ENCODE data around the gene KRTAP10-2. TPM values are rescaled to one million over a fixed set of nuclear protein-coding genes. Genes with fewer than 3 reads are reported as not detected.
A peak's percentile ranks its signal among the peaks of the same experiment; 100 is the strongest.

The KRTAP10-2 gene
- total and polyA plus RNA-seq, 11 donors = not detected

DNA sequence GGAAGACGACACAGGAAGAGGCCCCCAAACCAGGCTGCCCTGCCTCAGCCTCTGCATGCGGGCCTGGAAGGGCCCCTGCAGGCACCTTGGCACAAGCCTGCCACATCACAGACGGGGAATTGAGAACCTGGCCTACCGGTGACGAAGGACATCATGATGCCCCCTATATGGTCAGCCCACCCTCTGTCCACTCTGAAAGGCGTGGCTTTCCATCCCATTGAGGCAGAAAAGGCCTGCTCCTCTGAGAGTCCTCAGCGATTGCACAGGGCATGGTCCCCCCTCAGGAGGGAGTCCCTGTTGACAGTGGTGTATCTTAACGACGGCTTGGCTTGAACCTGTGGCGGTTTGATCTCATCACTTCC is 22.7 kb downstream of the KRTAP10-2 start:
- Histone ChIP-seq H3K27ac (no peak overlapping the region), H3K27me3 (peaks cover 0 to 13% (median 0%) of the 10 kb centered on the region in 9 donors), H3K9me3 (no peaks in the 10 kb centered on the region), H3K4me1 (no peaks in the 10 kb centered on the region), H3K36me3 (no peaks in the 10 kb centered on the region), H3K4me3 (no peak overlapping the region)
- ATAC-seq = no peak
- TF ChIP-seq POLR2A (IDR thresholded peaks at IDR 0.05) = no peak
- TF ChIP-seq, protein P1, sequence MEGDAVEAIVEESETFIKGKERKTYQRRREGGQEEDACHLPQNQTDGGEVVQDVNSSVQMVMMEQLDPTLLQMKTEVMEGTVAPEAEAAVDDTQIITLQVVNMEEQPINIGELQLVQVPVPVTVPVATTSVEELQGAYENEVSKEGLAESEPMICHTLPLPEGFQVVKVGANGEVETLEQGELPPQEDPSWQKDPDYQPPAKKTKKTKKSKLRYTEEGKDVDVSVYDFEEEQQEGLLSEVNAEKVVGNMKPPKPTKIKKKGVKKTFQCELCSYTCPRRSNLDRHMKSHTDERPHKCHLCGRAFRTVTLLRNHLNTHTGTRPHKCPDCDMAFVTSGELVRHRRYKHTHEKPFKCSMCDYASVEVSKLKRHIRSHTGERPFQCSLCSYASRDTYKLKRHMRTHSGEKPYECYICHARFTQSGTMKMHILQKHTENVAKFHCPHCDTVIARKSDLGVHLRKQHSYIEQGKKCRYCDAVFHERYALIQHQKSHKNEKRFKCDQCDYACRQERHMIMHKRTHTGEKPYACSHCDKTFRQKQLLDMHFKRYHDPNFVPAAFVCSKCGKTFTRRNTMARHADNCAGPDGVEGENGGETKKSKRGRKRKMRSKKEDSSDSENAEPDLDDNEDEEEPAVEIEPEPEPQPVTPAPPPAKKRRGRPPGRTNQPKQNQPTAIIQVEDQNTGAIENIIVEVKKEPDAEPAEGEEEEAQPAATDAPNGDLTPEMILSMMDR (IDR thresholded peaks at IDR 0.05) = no peak
- intact Hi-C loops (cut with DNase I) = no loop called here
- WGBS, 4 donors = 82 to 87% (median 85%) methylated on average over 5 to 10 of the region's 10 CpGs
- DNase-seq = peak in 1 of 5 donors; percentile 21

DNA sequence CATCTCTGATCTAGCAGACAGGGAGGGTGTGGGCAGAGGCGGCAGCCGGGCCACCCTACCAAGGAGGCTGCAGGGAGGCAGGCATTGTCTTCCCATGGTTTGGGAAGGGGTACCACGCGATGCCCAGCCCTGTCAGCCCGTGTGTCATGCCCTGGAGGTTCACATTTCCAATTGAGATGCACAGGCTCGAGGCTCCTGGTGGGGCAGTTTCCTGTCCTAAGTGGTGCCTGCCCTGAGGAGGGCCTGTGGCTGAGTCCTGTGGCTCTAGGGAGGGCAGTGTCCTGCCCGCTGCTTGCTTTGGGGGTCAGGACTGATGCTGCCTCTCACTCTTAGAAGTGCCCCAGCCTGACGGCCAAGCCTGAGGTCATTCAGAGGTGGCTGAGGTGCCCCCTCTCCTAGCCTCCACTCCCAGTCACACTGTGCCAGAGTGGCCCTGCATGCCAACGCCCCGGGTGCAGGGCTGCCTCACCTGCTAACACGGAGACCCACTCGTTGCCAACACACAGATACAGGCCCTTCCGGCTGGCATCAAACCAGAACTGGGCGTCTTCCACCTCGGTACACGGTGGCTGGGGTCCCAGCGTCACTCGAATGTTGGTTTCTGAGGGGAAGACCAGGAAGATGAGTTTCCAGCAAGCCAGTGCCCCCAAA is 23.2 kb downstream of the KRTAP10-2 start:
- WGBS, 4 donors = 81 to 87% (median 84%) methylated on average over 11 to 18 of the region's 18 CpGs
- ATAC-seq = no peak
- no peaks in the 10 kb centered on the region for H3K9me3 ChIP-seq
- H3K4me3 ChIP-seq = no peak overlapping the region
- H3K36me3 ChIP-seq = no peaks in the 10 kb centered on the region
- peak in 3 of 5 donors; percentile 14 to 51 (median 25) for DNase-seq
- H3K27me3 ChIP-seq = peaks cover 0 to 13% (median 0%) of the 10 kb centered on the region in 9 donors
- intact Hi-C loops (cut with DNase I) = no loop called here
- H3K4me1 ChIP-seq = no peaks in the 10 kb centered on the region
- H3K27ac ChIP-seq = no peak overlapping the region
- TF ChIP-seq, protein P1 (IDR thresholded peaks at IDR 0.05) = no peak
- no peak for TF ChIP-seq POLR2A (IDR thresholded peaks at IDR 0.05)

DNA sequence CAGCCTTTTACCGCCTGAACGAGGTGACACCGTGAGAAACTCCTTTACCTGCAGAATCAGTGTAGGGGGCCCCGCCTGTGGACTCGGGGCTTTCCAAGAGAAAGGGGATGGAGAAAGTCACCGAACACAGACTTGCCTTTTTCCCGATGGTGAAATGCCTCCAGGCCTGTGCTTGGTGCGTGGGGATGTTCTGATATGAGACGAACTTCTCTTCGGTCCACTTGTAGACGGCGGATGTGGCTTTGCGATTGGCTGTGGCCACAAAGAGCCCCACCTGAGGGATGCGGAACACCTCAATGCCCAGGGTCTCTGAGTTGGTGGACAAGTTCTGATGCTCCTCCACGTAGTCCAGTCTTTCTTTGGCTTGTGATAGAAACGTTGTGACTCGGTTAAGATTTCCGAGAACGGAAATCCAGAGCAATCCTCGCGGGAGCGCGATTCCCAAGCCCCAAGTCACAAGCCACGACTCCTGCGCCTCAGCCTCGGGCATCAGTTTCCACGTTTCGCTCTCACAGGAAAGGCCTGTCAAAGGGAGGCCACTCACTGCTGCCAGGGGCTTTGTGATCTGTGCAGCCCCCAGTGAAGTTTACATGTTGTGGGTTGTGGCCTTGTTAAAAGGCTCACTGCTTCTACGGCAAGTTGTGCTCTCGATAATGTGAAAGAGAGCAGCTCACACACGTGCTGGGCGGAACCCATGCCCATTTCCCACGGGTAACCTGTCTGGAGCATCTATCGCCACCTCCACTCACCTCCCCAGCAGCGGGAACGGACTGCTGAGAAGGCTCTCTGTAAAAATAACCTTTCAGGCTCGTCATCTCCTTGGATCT is 23.9 kb downstream of the KRTAP10-2 start:
- 85 to 86% (median 85%) methylated on average over 36 to 37 of the region's 37 CpGs for WGBS, 4 donors
- Histone ChIP-seq H3K9me3 (no peaks in the 10 kb centered on the region), H3K4me1 (no peaks in the 10 kb centered on the region), H3K27me3 (peaks cover 0 to 13% (median 0%) of the 10 kb centered on the region in 9 donors), H3K27ac (no peak overlapping the region), H3K36me3 (no peaks in the 10 kb centered on the region), H3K4me3 (no peak overlapping the region)
- DNase-seq (peak in 3 of 5 donors; percentile 12 to 33 (median 19)), ATAC-seq (no peak)
- intact Hi-C loops (cut with DNase I) = no loop called here
- no peak for TF ChIP-seq POLR2A (IDR thresholded peaks at IDR 0.05)
- TF ChIP-seq, protein P1 (IDR thresholded peaks at IDR 0.05) = no peak

Data from heart left ventricle (tissue), 16 donors.